ENCODE data around the gene RNASEH2C.
"Not testable (repeated sequence)": the region's sequence is repeated elsewhere in the genome, so short reads cannot be mapped to it uniquely, and the experiment has no call there.

Gene RNASEH2C

GRCh38 chr11:65716774-65717405, 3.7 kb downstream of the RNASEH2C start:
- no peak for DNase-seq (ENCODE audit: low read depth)

- DNase-seq (ENCODE audit: low read depth) = no peak
Measured at GRCh38 chr11:65716302-65716701, 4.3 kb downstream of the RNASEH2C start.

- DNase-seq (ENCODE audit: low read depth) = no peak
Measured at GRCh38 chr11:65714433-65714832, 6.2 kb downstream of the RNASEH2C start.

- DNase-seq (ENCODE audit: low read depth) = no peak
Measured at GRCh38 chr11:65713212-65713969, 7.2 kb downstream of the RNASEH2C start.

GRCh38 chr11:65712633-65713076, 7.9 kb downstream of the RNASEH2C start:
- DNase-seq (ENCODE audit: low read depth) = no peak

- peak; percentile 97 for DNase-seq (ENCODE audit: low read depth)
Measured at GRCh38 chr11:65711785-65712632, 8.6 kb downstream of the RNASEH2C start, which contains the start of gene KAT5. TSS of gene KAT5 (plus strand) at chr11:65712252. CDS start at chr11:65712268, 16 bp downstream.

- no peak for DNase-seq (ENCODE audit: low read depth)
Measured at GRCh38 chr11:65710421-65710820, 10.2 kb downstream of the RNASEH2C start.

- DNase-seq (ENCODE audit: low read depth) = no peak
Measured at GRCh38 chr11:65709661-65710060, 10.9 kb downstream of the RNASEH2C start.

- DNase-seq (ENCODE audit: low read depth) = no peak
Measured at GRCh38 chr11:65708451-65708850, 12.1 kb downstream of the RNASEH2C start.

GRCh38 chr11:65707002-65707401, 13.6 kb downstream of the RNASEH2C start:
- not testable (repeated sequence) for DNase-seq (ENCODE audit: low read depth)

GRCh38 chr11:65706303-65706763, 14.3 kb downstream of the RNASEH2C start:
- peak; percentile 72 for DNase-seq (ENCODE audit: low read depth)

- no peak for DNase-seq (ENCODE audit: low read depth)
Measured at GRCh38 chr11:65703846-65704245, 16.8 kb downstream of the RNASEH2C start.

GRCh38 chr11:65701686-65702085, 18.9 kb downstream of the RNASEH2C start:
- no peak for DNase-seq (ENCODE audit: low read depth)

GRCh38 chr11:65700399-65700798, 20.2 kb downstream of the RNASEH2C start:
- no peak for DNase-seq (ENCODE audit: low read depth)

GRCh38 chr11:65699306-65699705, 21.3 kb downstream of the RNASEH2C start:
- no peak for DNase-seq (ENCODE audit: low read depth)

- DNase-seq (ENCODE audit: low read depth) = no peak
Measured at GRCh38 chr11:65698205-65698604, 22.4 kb downstream of the RNASEH2C start.

- no peak for DNase-seq (ENCODE audit: low read depth)
Measured at GRCh38 chr11:65696802-65697552, 23.6 kb downstream of the RNASEH2C start.

- no peak for DNase-seq (ENCODE audit: low read depth)
Measured at GRCh38 chr11:65695459-65696241, 24.9 kb downstream of the RNASEH2C start.

- DNase-seq (ENCODE audit: low read depth) = no peak
Measured at GRCh38 chr11:65692367-65692766, 28.2 kb downstream of the RNASEH2C start.

- not testable (repeated sequence) for DNase-seq (ENCODE audit: low read depth)
Measured at GRCh38 chr11:65691847-65692246, 28.8 kb downstream of the RNASEH2C start.

GRCh38 chr11:65685981-65686380, 34.6 kb downstream of the RNASEH2C start:
- no peak for DNase-seq (ENCODE audit: low read depth)
